Stimulated activated CD4-positive, alpha-beta T cell treated with anti-CD3 and anti-CD28 coated beads, Interleukin-4, amount 100 ng/mL, for 24 hours (primary cell): Measurements from ENCODE around the gene CUX1.
"Not testable (repeated sequence)": the region's sequence is repeated elsewhere in the genome, so short reads cannot be mapped to it uniquely, and the experiment has no call there.

ENCODE experiments used
- DNase-seq: peaks from one replicate; pipeline ENCODE4 v3.0.0-alpha.2; 2020

Gene CUX1, protein sequence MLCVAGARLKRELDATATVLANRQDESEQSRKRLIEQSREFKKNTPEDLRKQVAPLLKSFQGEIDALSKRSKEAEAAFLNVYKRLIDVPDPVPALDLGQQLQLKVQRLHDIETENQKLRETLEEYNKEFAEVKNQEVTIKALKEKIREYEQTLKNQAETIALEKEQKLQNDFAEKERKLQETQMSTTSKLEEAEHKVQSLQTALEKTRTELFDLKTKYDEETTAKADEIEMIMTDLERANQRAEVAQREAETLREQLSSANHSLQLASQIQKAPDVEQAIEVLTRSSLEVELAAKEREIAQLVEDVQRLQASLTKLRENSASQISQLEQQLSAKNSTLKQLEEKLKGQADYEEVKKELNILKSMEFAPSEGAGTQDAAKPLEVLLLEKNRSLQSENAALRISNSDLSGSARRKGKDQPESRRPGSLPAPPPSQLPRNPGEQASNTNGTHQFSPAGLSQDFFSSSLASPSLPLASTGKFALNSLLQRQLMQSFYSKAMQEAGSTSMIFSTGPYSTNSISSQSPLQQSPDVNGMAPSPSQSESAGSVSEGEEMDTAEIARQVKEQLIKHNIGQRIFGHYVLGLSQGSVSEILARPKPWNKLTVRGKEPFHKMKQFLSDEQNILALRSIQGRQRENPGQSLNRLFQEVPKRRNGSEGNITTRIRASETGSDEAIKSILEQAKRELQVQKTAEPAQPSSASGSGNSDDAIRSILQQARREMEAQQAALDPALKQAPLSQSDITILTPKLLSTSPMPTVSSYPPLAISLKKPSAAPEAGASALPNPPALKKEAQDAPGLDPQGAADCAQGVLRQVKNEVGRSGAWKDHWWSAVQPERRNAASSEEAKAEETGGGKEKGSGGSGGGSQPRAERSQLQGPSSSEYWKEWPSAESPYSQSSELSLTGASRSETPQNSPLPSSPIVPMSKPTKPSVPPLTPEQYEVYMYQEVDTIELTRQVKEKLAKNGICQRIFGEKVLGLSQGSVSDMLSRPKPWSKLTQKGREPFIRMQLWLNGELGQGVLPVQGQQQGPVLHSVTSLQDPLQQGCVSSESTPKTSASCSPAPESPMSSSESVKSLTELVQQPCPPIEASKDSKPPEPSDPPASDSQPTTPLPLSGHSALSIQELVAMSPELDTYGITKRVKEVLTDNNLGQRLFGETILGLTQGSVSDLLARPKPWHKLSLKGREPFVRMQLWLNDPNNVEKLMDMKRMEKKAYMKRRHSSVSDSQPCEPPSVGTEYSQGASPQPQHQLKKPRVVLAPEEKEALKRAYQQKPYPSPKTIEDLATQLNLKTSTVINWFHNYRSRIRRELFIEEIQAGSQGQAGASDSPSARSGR (N-terminal part only)

DNA sequence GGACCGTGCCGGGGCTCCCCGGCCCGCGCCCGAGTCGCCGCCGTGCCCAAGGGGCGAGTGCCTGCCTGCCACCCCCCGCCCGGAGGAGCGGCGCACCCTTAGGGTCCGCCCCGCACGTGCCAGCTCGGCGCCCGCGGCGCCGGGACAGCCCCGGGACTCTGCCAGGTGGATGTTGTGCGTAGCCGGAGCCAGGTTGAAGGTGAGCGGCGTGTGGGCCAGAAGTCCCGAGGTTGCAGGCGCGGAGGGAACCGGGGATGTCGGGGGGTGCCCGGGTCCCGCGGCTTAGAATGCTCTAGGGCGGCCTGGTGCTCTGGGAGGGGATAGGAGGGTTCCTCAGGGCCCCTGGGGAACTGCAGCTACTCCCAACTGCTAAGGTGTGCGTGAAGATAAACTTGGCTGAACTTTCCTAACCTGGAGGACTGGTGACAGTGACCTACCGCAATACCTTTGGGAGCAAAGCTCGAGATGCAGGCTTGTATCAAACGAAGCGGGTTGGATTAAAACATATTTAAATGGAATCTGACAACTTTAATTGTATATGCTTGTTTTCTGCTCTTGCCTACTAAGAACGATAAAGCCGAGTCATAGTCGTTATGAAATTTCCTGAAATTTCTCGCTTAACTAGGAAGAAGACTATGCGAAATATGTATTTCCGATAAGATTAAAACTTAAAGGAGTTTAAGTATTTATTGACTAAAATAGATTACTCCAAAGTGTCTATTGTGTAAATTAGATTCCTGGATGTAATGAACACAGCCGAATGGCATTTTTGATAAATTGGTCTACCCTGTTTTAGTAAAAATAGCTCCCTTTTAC lies at the start of gene CUX1:
Gene CUX1 (plus strand): TSS at position 156 of the 816 bp plus-strand sequence. CDS start 14 bp downstream, at position 170.
- DNase-seq, result peak; percentile 21

DNA sequence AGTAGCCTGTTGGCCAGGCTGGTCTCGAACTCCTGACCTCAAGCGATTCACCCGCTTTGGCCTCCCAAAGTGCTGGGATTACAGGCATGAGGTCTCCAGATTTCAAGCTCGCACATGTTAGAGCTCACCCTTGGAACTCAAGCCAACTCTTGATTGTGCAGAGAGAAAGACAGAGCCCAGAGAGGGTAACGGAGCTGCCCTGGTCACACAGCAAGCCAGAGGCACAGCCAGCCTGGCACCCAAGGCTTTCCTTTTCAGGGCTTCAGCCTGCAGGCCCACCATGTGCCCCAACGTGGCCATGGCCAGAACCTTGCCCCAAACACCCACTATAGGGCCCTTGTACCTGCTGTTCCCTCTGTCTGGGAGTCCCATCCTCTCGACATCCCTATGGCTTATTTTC lies 49.1 kb upstream of the CUX1 start:
- no peak for DNase-seq

DNA sequence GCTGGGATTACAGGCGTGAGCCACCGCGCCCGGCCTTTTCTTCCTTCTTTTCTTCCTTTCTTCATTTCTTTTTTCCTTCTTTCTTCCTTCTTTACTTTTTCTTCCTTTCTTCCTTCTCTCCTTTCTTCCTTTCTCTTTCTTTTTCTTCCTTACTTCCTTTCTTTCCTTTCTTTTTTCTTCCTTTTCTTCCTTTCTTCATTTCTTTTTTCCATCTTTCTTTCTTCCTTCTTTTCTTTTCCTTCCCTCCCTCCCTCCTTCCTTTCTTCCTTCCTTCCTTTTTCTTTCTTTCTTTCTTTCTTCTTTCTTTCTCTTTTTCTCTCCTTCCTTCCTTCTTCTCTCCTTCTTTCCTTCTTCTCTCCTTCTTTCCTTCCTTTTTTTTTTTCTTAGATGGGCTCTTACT lies 47.0 kb upstream of the CUX1 start:
- DNase-seq, result no peak

DNA sequence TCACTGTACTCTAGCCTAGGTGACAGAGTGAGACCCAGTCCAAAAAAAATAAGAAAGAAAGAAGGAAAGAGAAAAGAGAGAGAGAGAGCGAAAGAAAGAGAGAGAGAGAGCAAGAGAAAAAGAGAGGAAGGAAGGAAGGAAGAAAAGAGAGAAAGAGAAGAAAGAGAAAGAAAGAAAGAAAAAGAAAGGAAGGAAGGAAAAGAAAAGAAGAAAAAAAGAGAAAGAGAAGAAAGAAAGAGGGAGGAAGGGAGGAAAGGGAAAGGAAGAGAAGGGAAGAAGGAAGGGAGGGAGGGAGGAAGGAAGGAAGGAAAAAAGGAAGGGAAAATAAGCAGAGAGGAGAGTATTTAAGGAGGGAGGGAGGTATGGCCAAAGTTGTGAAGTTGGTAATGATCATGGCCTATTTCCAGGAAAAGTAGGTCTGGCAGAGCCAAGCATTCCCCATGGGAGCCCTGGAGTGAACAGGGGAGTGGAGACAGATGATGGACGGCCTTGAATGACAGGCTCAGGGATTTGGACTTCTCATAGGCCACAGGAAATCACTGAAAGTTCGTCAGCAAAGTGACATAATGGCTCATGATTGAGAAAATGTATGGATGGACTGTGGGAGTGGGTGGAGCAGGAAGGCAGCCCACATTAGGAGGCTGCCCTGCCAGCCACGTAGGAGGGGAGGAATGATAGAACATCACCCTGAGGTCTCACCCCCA lies 44.8 kb upstream of the CUX1 start:
- no peak for DNase-seq

DNA sequence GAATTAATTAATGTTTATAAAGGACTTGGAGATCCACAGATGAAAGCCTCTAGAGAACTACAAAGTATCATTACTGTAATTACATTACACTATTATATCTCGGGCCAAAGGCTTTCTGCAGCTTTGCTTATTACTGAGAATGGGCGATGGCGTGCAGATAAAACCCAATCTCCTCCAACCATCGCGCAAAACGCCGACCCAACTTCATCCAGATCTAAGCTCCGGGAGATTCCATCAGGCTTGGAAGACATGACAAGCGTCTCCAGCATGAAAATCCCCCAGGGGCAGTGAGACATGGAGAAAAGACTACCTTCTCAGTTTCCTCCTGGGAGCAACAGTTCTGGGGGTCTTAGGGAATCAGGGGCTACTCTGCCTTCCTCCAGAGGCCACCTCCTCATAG lies 42.2 kb upstream of the CUX1 start:
- no peak for DNase-seq

DNA sequence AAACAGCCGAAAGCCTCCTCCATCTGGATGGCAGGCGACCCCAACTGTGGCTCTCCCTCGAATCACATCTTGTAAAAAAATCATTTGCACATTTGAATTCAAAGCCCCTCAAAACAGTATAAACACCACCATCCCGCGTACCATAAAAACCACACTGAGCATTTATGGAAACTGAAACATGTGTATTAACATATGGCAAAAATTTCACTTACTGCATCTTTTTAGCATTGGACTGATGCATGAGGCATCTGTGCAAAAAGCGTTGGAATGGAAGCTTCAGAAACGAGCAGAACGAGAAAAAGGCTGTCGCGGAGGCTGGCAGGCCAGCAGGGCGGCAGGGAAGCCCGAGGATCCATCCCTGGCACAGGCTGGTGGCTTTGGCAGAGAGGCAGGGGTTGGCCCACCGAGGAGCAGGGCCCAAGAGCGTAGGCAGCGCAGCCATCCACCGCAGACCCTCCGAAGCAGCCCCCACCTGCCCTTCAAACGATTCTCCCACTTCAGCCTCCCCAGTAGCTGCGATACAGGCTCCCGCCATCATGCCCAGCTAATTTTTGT lies 39.3 kb upstream of the CUX1 start:
- no peak for DNase-seq

DNA sequence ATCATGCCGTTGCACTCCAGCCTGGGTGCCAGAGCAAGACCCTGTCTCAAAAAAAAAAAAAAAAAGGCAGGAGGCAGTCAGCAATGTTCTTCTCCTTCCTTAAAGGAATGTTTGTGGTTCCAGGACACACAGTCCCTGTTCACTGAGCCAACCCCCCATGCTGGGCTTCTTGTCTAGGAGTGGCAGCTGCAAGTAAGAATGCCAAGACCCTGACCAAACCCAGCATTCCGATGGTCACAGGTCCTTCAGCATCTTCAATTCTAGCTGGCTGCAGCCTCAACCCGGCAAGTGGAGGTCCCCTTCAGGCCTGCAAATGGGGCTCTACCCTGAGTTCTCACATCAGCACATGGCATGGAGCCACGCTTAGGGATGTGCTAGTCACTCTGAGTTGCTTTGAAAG lies 38.2 kb upstream of the CUX1 start:
- DNase-seq, result no peak

DNA sequence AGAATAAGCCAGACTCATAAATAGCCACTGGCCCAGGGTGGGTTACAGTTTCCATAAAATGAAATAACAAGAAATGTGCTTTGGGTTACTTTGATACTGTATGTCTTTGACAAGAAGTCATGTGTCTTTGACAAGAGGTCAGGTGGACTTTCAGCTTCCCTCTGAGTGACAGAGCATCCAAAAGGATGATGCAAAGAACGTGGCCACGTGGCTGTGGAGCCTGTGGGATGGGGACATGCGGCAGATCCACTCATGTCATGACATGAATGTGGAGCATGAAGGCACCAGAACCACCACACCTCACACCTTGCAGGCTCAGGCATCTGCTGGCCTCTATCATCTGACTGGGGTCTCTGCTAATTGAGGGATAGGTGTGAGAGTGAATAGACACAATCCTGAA lies 37.1 kb upstream of the CUX1 start:
- no peak for DNase-seq

DNA sequence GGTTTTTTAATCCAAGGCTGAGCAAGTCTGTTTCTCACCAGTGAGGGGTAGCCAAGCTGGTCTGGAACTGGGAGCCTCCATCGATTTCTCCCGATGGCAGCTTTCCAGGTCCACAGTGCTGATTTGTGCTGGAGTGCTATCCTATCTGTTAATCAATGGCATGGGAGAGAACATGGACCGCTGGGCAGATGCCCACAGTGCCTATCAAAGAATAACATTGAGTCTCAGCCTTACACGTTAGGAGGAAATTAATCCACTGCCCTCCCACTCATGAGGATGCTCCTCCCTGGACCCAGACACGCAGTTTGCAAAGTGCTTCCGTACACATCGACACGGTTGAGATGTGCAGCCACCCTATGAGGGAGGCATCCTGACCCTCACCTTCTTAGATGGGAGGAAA lies 36.0 kb upstream of the CUX1 start:
- no peak for DNase-seq

DNA sequence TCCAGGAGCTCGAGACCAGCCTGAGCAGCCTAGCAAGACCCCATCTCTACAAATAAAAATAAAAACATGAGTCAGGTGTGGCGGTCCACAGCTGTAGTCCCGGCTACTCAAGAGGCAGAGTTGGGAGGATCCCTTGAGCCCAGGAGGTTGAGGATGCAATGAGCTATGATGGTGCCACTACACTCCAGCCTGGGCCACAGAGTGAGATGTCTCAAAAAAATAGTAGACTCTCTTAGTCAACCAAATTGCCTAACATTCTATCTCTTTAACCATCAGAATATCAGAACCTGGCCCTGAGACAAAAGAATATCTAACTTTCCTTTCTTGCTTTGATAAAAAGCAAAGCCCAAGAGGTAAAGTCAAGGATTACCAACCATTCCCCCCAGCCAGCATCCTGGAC lies 35.0 kb upstream of the CUX1 start:
- DNase-seq, result no peak

DNA sequence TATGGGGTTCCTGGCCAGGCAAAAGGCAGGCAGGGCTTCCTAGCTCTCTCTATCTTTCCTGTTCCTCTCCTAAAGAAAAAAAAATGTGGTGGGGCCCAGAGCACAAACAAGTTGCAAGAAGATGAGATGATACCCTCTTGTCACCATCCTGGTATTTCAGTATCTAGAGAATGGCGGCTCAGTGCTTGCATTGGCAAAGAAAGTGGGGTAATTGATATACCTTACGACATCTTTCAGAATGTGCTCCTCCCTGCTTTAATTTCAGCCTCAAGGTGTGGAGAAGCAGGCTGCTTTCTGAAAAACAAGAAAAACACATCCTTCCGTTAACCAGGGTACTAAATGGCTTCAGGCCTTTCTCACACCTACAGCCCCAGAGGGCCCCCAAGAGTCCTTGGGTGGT lies 34.5 kb upstream of the CUX1 start:
- DNase-seq, result no peak

DNA sequence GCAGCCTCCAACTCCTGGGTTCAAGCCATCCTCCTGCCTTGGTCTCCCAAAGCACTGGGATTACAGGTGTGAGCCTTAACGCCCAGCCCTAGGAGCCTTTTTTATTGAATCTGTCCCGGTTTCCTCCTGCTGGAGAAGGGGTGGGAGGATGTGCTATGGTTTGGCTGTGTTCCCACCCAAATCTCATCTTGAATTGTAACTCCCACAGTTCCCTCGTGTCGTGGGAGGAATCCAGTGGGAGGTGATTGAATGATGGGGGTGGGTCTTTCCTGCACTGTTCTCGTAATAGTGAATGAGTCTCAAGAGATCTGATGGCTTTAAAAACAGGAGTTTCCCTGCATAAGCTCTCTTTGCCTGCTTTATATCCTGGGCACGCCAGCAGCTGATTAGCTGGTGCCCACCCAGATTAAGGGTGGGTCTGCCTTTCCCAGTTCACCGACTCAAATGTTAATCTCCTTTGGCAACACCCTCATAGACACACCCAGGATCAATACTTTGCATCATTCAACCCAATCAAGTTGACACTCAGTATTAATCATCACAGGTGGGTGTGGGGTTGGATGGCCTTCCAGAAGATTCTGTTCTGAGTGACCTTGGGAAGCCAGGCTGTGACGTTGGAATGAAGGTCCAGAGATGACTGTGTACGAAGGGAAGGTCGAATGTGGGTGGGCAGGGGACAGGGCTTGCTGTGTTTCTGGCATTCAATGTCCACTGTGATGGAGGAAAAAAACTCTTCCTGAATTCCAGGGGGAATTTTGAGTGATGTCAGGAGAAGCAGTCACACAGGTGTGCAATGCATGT lies 33.8 kb upstream of the CUX1 start:
- no peak for DNase-seq

DNA sequence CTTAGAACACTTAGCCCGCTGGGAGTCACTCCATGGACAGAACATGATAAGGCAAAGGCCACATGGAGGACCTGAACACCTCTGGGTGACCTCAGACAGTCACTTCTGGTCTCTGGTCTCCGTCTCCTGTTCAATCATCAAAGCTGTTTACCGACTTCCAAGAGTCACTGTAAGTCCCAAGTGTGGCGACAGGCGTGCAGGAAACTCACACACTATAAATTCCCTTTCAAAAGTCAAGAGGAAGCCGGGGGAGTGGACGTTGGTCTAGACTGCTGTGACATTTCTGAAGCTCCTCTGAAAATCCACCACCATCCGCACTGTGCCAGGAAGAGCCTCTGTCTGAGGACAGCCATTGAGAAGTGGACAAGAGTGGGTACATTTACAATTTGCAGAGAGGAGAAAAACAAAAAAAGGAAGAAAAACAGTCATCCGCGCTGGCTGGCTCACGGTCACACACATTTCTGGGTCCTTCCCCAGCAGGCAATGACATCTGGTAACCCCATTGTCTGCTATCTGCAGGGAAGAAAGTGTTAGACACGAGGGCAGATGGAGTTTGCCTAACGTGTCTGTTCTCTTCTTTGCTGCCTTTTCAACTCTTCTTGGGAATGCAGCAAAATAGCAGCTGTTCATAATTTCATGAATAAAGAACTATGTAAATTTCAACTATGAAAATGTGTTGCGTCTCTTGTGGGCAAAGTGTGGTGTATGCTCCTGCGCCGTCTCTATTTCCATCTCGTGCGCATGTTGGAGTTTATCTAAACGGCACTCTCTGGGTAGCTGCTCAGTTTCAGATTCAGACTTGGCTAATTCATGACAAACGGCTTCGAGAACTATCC lies 32.9 kb upstream of the CUX1 start:
- DNase-seq, result no peak

DNA sequence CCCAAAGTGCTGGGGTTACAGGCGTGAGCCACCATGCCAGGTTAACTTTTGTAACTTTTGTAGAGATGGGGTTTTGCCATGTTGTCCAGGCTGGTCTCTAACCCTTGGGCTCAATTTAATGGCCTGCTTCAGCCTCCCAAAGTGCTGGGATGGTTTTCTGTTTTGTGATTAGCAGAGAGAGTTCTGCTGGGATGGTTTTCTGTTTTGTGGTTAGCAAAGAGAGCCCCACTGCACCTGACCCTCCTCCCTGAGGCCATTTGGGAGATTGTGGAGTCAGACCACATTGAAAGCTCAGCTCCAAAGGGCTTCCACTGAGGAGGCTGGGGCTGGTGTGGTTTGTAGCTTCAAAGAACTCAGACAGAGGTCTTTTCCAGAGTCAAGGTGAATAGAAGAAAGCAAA lies 29.6 kb upstream of the CUX1 start:
- no peak for DNase-seq

DNA sequence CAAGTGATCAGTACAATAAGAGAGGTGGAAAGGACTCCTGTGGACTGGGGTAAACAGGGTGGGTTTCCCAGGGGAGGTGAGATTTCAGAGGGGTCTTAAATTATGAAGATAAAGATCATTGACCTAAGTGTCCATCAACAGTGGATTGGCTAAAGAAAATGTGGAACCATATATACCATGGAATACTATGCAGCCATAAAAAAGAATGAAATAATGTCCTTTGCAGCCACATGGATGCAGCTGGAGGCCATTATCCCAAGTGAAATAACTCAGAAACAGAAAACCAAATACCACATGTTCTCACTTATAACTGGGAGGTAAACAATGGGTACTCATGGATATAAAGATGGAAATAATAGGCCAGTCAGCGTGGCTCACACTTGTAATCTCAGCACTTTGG lies 28.9 kb upstream of the CUX1 start:
- DNase-seq, result no peak

DNA sequence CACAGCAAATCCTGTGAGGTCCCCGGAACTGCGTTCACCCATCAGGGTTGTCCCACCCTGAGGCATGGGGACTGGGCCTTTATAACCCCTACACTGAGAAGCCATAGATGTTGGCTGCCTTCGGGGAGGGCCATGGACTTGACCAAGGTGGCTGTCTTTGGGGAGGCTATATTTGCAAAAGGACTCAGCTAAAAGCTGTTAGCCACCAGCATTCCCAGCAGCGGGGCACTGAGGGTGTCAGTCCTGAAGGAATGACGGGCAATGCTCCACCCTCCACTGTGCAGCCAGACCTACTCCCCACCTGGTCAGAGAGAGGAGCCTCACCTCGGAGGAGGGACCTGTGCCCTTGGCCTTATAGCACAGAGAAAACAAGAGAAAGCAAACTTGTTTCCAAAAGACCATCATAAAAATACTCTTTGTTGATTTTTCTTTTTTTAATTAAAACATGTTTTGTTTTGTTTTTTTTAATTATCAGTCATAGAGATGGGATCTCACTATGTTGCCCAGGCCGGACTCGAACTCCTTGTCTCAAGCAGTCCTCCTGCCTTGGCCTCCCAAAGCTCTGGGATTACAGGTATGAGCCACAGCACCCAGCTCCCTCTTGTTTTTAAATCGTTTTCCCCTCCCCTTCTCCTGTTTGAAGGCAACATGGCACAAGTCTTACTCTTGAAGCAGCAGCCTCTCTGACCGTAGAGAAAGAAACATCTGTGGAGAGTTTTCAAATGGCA lies 26.7 kb upstream of the CUX1 start:
- no peak for DNase-seq

DNA sequence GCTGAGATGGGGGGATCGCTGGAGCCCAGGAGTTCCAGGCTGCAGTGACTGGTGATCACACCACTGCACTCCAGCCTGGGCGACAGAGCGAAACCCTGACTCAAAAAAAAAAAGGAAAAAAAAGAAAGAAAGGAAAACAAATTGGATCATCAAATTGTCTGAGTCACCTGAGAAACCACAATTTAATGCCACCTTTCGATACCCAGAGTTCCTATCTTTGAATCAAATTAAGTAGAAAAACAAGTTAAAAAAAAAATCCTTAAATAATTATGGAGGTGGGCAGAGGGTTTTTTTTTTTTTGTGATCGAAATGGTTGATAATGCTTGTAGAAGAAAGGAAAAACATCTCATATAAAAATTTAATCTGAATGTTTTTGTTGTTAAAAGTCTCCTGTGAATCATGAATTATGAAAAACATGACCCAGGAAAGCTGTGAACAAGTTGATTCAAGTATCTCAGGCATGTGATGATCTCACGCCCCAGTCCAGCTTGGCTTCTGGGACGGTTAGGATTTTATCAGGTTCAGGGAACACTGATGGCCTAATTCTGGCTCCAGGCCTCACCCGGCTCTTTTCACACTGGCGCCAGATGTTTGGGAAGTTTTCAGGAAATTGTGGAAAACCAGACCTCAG lies 25.3 kb upstream of the CUX1 start:
- no peak for DNase-seq

DNA sequence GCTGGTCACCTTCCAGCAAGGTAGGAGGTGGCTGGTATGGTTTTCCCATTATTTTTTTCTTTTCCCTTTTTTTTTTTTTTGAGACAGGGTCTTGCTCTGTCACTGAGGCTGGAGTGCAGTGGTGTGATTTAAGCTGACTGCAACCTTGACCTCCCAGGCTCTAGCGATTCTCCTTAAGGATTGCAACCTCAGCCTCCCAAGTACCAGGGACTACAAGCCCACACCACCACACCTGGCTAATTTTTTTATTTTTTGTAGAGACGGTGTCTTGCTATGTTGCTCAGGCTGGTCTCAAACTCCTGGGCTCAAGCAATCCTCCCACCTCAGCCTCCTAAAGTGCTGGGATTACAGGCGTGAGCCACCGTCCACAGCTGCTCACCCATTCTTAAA lies 24.7 kb upstream of the CUX1 start:
- DNase-seq, result not testable (repeated sequence)
